GM19099 (cell line): Measurements from ENCODE around the gene CXCR6.

Experiments used
- POLR2A ChIP-seq: IDR thresholded peaks from 3 replicates; pipeline ENCODE4 v1.6.1; 2011; ENCODE audit warnings: low read depth; ENCODE audit not compliant: insufficient read length; ENCODE audit errors: extremely low read depth

CXCR6 gene

DNA sequence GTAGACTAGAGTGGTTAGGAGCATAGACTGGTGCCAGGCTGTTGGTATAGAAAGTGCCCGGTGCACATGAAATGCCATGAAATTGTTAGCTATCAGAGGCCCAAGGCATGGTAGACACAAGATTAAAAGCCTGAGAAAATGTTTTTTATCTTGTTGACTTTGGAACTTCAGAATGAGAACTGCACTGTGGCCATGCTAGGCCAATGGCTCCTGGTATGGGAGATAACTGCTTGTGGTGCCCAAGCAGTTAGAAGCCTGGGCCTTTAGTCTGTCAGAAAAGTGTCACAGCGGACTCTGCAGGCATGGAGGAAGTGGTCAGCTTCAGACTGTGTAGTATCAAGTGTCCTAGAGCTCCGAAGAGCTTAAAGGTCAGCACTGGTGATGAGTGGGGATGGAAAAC is 40.5 kb downstream of the CXCR6 start:
- no peak for TF ChIP-seq POLR2A

- TF ChIP-seq POLR2A, result no peak
These were observed 41.4 kb downstream of the CXCR6 start for GRCh38 chr3:45984331-45985312.

GRCh38 chr3:45985532-45986302 is 42.5 kb downstream of the CXCR6 start:
- no peak for TF ChIP-seq POLR2A

GRCh38 chr3:45986303-45986982 is 43.2 kb downstream of the CXCR6 start:
- no peak for TF ChIP-seq POLR2A

DNA sequence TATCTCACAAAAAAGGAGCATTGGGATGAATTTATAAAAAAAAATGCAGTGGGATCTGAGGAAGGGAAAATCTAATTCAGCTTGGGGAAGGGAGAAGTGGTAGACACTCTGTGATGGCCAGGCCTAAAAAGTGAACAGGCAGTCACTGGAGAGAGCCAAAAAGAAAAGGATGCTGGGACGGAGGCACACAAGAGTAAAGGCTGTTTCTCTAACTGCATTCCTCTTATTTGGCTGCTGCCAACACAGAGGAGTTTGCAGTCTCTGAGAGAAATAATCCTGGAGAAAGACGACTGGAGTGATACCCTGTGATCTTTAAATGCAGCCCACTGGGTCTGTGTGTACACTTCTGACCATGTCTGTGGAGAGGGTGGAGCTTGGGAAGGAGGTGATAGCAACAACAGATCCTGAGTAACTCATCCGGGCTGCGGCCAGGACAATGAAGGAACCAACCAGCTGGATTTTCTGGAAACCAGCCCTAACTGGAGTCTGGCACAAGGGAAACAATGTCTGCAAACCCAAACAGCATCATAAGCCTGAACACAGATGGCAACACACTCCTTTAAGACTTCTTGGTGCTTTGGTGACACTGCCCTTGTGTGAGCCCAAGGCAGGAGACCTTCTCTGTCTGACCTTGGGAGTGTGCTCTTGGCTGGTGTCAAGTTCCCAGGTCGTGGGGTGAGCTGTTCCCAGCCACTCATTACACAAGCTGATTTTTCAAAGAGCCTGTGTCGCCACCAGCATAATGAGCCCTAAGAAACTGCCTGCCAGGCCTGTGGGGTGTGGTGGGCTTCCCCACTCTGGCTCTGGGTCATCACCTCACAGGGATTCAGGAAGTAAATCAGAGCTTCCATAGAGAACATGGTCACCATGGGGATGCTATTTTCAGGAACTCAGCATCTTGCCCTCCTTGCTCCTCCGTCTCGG is 44.4 kb downstream of the CXCR6 start:
- TF ChIP-seq POLR2A, result no peak

GRCh38 chr3:45988362-45988761 is 45.1 kb downstream of the CXCR6 start:
- TF ChIP-seq POLR2A, result no peak

GRCh38 chr3:45988804-45989203 is 45.5 kb downstream of the CXCR6 start:
- no peak for TF ChIP-seq POLR2A

DNA sequence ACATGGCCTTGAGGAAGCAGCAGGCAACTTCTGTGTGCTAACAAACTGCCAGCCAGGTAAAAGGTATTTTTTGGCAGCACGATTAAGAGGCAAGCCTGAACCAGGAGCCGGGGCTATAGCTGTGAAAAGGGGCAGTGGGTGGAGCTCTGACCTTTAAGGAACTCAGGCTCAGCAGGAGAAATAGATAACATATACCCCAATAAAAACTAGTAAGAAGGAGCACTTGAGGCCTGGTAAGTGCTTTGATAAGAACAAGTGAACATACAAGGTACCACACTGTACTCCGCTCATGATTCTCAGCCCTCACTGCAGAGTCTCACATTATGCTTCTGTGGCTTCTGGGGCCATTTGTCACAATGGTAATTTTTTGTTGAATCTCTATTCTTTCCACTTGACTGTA is 46.9 kb downstream of the CXCR6 start:
- TF ChIP-seq POLR2A, result no peak

- TF ChIP-seq POLR2A, result no peak
These were observed 48.1 kb downstream of the CXCR6 start for GRCh38 chr3:45991341-45991740.

GRCh38 chr3:45992133-45992729 is 49.0 kb downstream of the CXCR6 start:
- TF ChIP-seq POLR2A, result no peak

DNA sequence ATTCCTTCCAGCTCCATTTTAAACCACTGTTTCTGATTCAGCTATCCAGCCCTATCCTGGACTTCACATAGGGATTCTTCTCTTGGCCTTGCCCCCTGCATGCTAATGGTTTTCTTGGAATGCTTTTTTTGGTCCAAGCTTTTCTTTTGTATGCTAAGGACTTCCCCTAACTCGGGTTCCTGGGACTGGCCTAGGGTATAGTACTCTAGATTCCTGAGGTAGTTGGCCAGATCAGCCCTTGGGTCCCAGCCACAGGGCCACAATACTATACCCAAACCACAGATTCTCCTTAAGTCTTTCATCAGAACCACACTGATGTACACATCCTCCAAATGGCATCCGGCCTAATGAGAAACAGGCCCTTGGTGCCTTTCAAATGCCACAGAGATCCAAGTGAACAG is 49.6 kb downstream of the CXCR6 start:
- no peak for TF ChIP-seq POLR2A

- no peak for TF ChIP-seq POLR2A
These were observed 50.3 kb downstream of the CXCR6 start for GRCh38 chr3:45993421-45994027.

- TF ChIP-seq POLR2A, result no peak
These were observed 51.4 kb downstream of the CXCR6 start for GRCh38 chr3:45994419-45995235.
